ENCODE data around the gene RETN.

- TF ChIP-seq, protein P1, sequence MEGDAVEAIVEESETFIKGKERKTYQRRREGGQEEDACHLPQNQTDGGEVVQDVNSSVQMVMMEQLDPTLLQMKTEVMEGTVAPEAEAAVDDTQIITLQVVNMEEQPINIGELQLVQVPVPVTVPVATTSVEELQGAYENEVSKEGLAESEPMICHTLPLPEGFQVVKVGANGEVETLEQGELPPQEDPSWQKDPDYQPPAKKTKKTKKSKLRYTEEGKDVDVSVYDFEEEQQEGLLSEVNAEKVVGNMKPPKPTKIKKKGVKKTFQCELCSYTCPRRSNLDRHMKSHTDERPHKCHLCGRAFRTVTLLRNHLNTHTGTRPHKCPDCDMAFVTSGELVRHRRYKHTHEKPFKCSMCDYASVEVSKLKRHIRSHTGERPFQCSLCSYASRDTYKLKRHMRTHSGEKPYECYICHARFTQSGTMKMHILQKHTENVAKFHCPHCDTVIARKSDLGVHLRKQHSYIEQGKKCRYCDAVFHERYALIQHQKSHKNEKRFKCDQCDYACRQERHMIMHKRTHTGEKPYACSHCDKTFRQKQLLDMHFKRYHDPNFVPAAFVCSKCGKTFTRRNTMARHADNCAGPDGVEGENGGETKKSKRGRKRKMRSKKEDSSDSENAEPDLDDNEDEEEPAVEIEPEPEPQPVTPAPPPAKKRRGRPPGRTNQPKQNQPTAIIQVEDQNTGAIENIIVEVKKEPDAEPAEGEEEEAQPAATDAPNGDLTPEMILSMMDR (IDR thresholded peaks at IDR 0.05): no peak
- TF ChIP-seq POLR2A (IDR thresholded peaks at IDR 0.05) (no peak), POLR2AphosphoS5 (IDR thresholded peaks at IDR 0.05) (no peak)
Observed at GRCh38 chr19:7670150-7670783, 1.4 kb downstream of the RETN start.

Data from gastroesophageal sphincter (tissue), 3 donors.